ENCODE measurements around the gene HABP4.

DNA sequence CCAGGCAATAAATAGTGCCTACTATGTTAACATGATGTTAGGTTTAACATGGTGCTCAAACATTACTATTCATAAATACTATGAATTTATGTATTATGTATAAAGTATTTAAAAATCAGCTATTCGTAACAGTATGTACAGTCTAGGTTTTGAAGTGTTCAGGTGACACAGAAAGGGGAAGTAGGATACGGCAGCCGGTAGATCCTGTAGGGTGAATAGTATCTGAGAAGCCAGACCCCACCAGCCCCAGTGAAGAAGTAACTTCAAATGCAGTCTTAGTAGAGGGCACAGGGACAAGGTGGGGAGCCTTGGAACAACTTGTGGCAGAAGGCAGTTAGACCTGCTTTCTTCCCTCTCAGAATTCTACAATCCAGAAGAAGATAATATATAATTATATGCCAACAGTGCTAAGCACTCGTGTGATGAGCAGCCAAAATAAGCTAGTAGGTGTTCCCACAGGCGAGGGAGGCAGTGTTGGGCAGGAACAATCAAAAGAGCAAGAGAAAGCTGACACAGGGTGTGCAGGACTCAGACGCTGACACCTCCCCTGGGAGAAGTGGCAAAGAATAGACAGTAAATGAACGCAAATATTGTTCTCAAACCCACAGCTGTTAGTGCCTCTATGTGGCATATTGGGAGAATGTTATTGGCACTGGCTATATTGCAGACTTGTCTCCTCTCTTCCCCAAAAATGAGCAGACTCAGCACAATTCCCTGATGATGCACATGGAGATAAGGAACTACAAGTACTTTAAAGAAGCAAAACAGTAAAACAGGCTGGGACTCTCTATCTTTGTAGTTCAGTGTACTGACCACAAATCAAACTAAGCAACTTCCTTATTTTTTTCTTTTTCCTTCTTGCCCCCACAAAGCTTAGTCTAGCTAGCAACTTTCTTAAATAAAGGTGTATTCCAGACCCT lies 36.4 kb upstream of the HABP4 start:
- TF ChIP-seq POLR2A (IDR thresholded peaks at IDR 0.05): no peak
- TF ChIP-seq, protein P1, sequence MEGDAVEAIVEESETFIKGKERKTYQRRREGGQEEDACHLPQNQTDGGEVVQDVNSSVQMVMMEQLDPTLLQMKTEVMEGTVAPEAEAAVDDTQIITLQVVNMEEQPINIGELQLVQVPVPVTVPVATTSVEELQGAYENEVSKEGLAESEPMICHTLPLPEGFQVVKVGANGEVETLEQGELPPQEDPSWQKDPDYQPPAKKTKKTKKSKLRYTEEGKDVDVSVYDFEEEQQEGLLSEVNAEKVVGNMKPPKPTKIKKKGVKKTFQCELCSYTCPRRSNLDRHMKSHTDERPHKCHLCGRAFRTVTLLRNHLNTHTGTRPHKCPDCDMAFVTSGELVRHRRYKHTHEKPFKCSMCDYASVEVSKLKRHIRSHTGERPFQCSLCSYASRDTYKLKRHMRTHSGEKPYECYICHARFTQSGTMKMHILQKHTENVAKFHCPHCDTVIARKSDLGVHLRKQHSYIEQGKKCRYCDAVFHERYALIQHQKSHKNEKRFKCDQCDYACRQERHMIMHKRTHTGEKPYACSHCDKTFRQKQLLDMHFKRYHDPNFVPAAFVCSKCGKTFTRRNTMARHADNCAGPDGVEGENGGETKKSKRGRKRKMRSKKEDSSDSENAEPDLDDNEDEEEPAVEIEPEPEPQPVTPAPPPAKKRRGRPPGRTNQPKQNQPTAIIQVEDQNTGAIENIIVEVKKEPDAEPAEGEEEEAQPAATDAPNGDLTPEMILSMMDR (IDR thresholded peaks at IDR 0.05): no peak

All from transverse colon (tissue), 3 donors.